HG03520 (cell line): ENCODE data around the gene ZNF45.
"Not testable (repeated sequence)": the region's sequence is repeated elsewhere in the genome, so short reads cannot be mapped to it uniquely, and the experiment has no call there.

Experiments
- ATAC-seq: cut with Tn5 transposase; IDR thresholded peaks from one replicate; pipeline ENCODE4 v1.9.1; 2021; ENCODE audit warnings: mild to moderate bottlenecking, moderate library complexity; ENCODE audit not compliant: unreplicated experiment

ZNF45 gene

DNA sequence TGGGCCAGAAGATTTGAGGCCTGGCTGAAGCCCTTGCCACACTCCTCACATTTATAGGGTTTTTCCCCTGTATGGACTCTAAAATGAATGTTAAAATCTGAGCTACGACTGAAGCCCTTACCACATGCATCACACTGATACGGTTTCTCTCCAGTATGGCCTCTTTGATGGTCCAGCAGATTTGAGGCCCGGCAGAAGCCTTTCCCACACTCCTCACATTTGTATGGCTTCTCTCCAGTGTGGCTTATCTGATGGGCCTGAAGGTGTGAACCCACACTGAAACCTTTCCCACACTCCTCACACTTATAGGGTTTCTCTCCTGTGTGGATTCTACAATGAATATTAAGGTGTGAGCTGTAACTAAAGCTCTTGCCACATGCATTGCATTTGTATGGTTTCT is 21.0 kb downstream of the ZNF45 start:
- ATAC-seq = no peak

DNA sequence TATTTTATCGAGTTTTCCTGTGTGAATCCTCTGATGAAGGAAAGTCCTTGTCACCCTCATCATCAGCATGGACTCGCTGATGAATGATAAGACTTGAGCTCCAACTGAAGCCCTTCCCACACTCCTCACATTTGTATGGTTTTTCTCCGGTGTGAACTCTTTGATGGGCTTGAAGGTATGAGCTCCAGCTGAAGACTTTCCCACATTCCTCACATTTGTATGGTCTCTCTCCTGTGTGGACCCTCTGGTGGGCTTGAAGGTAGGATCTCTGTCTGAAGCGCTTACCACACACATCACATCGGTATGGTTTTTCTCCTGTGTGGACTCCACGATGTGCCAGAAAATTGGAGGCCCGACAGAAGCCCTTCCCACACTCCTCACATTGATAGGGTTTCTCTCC is 21.7 kb downstream of the ZNF45 start:
- ATAC-seq = no peak

DNA sequence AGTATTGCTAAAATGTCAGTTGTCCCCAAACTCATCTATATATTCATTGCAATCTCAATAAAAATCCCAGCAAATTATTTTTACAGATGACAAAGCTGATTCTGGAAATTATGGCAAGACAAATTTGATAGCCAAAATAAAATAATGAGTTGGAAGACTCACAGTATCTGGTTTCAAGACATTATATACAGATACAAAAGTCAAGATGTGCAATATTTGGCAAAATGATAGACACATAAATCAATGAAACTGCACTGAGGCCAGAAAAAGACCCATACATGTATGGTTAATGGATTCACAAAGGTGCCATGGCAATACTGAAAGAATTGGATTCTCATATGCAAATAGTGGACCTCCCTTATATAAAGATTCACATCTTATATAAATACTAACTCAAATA is 24.2 kb downstream of the ZNF45 start:
- no peak for ATAC-seq

DNA sequence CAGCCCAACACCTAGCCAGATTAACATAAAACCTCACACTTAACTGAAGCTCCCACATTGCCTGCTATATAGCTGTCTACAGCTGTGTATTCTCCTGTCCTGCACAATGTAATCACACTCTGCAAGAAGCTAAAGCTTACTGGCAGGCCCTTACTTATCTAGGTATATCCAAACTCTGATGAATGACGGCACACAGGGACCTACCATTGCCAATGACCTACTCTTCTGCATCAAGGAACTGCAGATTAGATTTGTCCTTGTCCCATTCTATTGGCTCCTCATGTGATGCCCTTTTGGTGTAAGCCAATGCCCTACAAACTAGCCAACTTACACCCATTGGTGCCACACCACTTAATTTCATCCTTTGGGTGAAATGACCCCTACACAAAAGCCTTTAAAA is 26.4 kb downstream of the ZNF45 start:
- no peak for ATAC-seq

GRCh38 chr19:43906774-43907173 is 28.3 kb downstream of the ZNF45 start:
- no peak for ATAC-seq

DNA sequence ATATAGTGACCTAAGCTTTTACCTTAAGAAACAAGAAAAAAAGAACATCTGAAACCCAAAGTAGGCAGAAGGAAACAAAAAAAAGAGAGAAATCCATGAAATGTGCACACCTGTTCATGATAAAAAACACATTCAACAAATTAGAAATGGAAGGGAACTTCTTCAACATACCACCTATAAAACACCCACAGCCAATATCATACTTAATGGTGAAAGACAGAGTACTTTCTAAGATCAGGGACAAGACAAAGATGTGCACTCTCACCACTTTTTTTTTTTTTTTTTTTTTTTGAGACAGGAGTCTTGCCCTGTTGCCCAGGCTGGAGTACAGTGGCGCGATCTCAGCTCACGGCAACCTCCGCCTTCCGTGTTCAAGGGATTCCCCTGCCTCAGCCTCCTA is 29.2 kb downstream of the ZNF45 start:
- ATAC-seq = no peak

GRCh38 chr19:43902399-43902798 is 32.7 kb downstream of the ZNF45 start:
- ATAC-seq = no peak

- no peak for ATAC-seq
Observed at GRCh38 chr19:43901395-43902390, 33.4 kb downstream of the ZNF45 start.

DNA sequence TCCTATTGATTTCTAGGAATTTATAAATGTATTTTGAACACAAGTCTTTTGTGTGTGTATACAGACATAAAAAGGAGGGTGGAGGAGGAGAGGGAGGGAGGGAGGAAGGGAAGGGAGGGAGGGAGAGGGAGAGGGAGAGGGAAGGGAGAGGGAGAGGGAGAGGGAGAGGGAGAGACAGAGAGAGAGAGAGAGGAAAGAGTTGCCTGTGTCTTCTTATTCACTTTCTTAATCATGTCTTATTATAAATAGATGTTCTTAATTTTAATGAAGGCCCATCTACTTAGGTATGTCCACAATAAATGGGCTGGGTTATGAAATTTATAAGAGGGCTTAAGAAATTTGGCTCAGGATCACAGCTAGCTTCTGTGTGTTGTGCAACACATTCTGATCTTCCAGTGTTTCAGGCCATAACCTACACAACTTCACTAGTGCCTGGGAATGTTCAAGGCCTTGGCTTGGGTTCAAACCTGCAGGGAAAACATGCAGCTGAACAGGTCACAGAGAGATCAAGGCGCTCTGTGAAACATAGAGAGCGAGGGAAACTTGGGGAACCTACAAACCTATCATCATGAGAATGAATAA is 39.3 kb downstream of the ZNF45 start:
- no peak for ATAC-seq

DNA sequence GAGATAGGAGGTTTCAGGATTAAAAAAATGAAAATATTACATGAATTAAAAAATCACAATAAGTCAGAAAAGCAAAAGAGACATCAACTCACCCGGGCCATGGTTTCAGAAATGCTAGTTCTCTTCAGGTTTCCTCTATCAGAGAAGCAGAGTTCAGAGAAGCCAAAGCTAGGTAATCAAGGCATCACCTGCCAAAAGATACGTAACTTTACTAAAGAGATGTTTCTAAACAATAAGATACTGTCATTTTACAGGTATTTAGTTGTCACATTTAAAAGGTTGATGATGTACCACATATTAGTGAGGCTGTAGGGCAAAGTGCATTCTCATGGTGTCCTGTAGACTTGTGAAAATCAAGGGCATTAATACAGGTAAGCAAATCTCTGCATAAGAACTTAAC is 51.2 kb downstream of the ZNF45 start, which contains the start of gene ZNF404:
Gene ZNF404, minus strand, starts transcription at position 101 of the 400 bp plus-strand sequence.
- ATAC-seq = no peak

DNA sequence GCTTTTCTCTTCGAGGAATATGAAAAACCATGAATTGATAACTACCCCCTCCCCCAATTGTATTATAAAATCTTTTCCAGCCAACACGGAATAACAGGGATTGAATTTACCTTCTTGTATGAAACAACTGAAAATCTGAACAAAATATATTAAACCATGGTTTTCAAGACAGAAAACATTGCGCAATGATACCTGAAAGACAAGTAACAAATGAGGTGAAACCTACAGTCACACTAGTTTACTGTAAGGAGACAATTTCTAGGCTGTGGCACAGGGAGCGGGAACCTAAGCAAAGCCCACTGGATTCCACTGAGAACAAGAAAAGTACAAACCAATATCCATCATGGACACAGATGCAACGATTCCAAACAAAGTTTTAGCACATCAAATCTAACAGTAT is 54.6 kb downstream of the ZNF45 start:
- ATAC-seq = no peak

GRCh38 chr19:43872547-43873336 is 62.3 kb downstream of the ZNF45 start:
- no peak for ATAC-seq

DNA sequence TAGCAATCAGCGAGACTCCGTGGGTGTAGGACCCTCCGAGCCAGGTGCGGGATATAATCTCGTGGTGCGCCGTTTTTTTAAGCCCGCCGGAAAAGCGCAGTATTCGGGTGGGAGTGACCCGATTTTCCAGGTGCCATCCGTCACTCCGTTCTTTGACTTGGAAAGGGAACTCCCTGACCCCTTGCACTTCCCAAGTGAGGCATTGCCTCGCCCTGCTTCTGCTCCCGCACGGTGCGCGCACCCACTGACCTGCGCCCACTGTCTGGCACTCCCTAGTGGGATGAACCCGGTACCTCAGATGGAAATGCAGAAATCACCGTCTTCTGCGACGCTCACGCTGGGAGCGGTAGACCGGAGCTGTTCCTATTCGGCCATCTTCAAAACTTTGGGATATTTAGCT is 68.2 kb downstream of the ZNF45 start:
- not testable (repeated sequence) for ATAC-seq
